Measurements from ENCODE around the gene POLR3K. TPM values are rescaled to one million over a fixed set of nuclear protein-coding genes. Genes with fewer than 3 reads are reported as not detected.
A peak's percentile ranks its signal among the peaks of the same experiment; 100 is the strongest.

The POLR3K gene
- polyA plus RNA-seq, 1 of the 3 experiments (the other 2 are of a cell fraction), result 54.5 TPM

GRCh38 chr16:71210-71539 is 17.8 kb upstream of the POLR3K start:
- Histone ChIP-seq H3K4me3 (ENCODE audit: low read depth in 2 of 2, low read length in 1 of 2) (peak overlapping the region; percentile 70 to 87), H3K4me2 (peak overlapping the region; percentile 96), H2AFZ (ENCODE audit: low read depth) (no peak overlapping the region), H3K9ac (peak overlapping the region; percentile 74), H3K36me3 (replicated peaks in 1 of 2; ENCODE audit: control insufficient read depth in 1 of 2, insufficient read depth in 2 of 2, low read length in 1 of 2) (no peaks in the 10 kb centered on the region), H3K4me1 (ENCODE audit: control insufficient read depth in 1 of 2, insufficient read depth in 2 of 2, low read depth in 1 of 2, low read length in 1 of 2) (peaks cover 4 to 37% of the 10 kb centered on the region in 2 experiments; a peak in 3 of 4 replicates), H3K9me2 (no peaks in the 10 kb centered on the region), H3K79me2 (ENCODE audit: insufficient read depth) (peaks cover 46% of the 10 kb centered on the region), H4K20me1 (ENCODE audit: insufficient read depth) (peaks cover 51% of the 10 kb centered on the region), H3K27ac (ENCODE audit: low read depth in 2 of 2, low read length in 1 of 2) (peak overlapping the region in 1 of 2 experiments; percentile 62; a peak in 2 of 4 replicates), H3K27me3 (ENCODE audit: insufficient read depth) (no peaks in the 10 kb centered on the region), H3F3A (replicated peaks; ENCODE audit: insufficient read depth) (peaks cover 4% of the 10 kb centered on the region), H3K9me3 (no peaks in the 10 kb centered on the region)
- no peak for TF ChIP-seq EP300 (IDR thresholded peaks at IDR 0.05; ENCODE audit: borderline replicate concordance in 1 of 2, low read depth in 1 of 2, low read length in 1 of 2)
- TF ChIP-seq RFX5 (IDR thresholded peaks at IDR 0.05; ENCODE audit: low read length), result no peak
- TF ChIP-seq GABPA (IDR thresholded peaks at IDR 0.05; ENCODE audit: low read depth), result no peak
- TF ChIP-seq NRF1 (IDR thresholded peaks at IDR 0.05; ENCODE audit: low read depth, low read length), result no peak
- no peak for TF ChIP-seq SMC3 (IDR thresholded peaks at IDR 0.05; ENCODE audit: low read depth, low read length)
- TF ChIP-seq, protein P1, sequence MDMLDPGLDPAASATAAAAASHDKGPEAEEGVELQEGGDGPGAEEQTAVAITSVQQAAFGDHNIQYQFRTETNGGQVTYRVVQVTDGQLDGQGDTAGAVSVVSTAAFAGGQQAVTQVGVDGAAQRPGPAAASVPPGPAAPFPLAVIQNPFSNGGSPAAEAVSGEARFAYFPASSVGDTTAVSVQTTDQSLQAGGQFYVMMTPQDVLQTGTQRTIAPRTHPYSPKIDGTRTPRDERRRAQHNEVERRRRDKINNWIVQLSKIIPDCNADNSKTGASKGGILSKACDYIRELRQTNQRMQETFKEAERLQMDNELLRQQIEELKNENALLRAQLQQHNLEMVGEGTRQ (IDR thresholded peaks at IDR 0.05; ENCODE audit: borderline replicate concordance, low read depth, low read length), result no peak
- TF ChIP-seq ZBTB33 (IDR thresholded peaks at IDR 0.05; ENCODE audit: borderline replicate concordance, low read depth), result no peak
- TF ChIP-seq MXI1 (IDR thresholded peaks at IDR 0.05; ENCODE audit: low read depth, low read length), result no peak
- no peak for TF ChIP-seq EZH2phosphoT487 (IDR thresholded peaks at IDR 0.05; ENCODE audit: borderline replicate concordance, low read depth)
- TF ChIP-seq GATA2 (CRISPR knock-in tag; IDR thresholded peaks at IDR 0.05), result no peak
- no peak for TF ChIP-seq TAF1 (IDR thresholded peaks at IDR 0.05; ENCODE audit: borderline replicate concordance, low read depth, low read length)
- no peak for TF ChIP-seq TEAD4 (IDR thresholded peaks at IDR 0.05; ENCODE audit: borderline replicate concordance, insufficient read depth)
- TF ChIP-seq MEF2A (IDR thresholded peaks at IDR 0.05; ENCODE audit: borderline replicate concordance, low read depth), result no peak
- TF ChIP-seq RCOR1 (IDR thresholded peaks at IDR 0.05; ENCODE audit: low read length), result no peak
- no peak for TF ChIP-seq YY1 (IDR thresholded peaks at IDR 0.05; ENCODE audit: low read depth)
- TF ChIP-seq SIN3A (IDR thresholded peaks at IDR 0.05; ENCODE audit: borderline replicate concordance, low read depth, low read length), result no peak
- no peak for TF ChIP-seq CHD2 (IDR thresholded peaks at IDR 0.05; ENCODE audit: low read length, partially characterized antibody)
- ChIA-PET CTCF (interaction anchor here (0.8 to 21.2 kb wide), 4 partner anchors 18 to 291 kb away, joined by 3 to 793 read pairs (median 6); partner anchors contain the start of genes HBQ1 and POLR3K), POLR2A (no interaction called here)
- no CpG with 5 or more reads among the region's 5 CpGs for WGBS (ENCODE audit: low lambda C conversion rate)
- no peak for DNase-seq
